HEK293T (cell line): ENCODE measurements around the gene PRICKLE2.

Source experiments
- CTCF ChIA-PET: fragments of 350-600 bp; formaldehyde crosslinking; extraction: SDS; loops from one replicate; lab custom pipeline; 2021; ENCODE audit warnings: antibody characterized with exemption, inconsistent platforms; lab: Yijun Ruan, JAX
- POLR2A ChIA-PET: fragments of 350-600 bp; formaldehyde crosslinking; extraction: SDS; loops from one replicate; lab custom pipeline; 2020; ENCODE audit warnings: antibody characterized with exemption, inconsistent platforms; lab: Yijun Ruan, JAX
- DNase-seq: peaks from one replicate; pipeline ENCODE4 v3.0.0; 2012; ENCODE audit warnings: mixed read lengths; ENCODE audit errors: extremely low spot score
- BHLHE40 ChIP-seq: fragments of 450-650 bp; IDR thresholded peaks from 2 replicates; pipeline ENCODE4 v1.6.1; 2016; ENCODE audit warnings: mild to moderate bottlenecking, moderate library complexity, borderline replicate concordance
- CTBP1 ChIP-seq: fragments of 450-650 bp; IDR thresholded peaks from 2 replicates; pipeline ENCODE4 v1.6.1; 2016; ENCODE audit warnings: borderline replicate concordance
- ELF4 ChIP-seq: fragments of 450-650 bp; IDR thresholded peaks from 2 replicates; pipeline ENCODE4 v1.6.1; 2017; ENCODE audit warnings: antibody characterized with exemption
- FOXA1 ChIP-seq: fragments of 450-650 bp; IDR thresholded peaks from 2 replicates; pipeline ENCODE4 v1.6.1; 2016; ENCODE audit warnings: mild to moderate bottlenecking
- LEF1 ChIP-seq: fragments of 450-650 bp; IDR thresholded peaks from 2 replicates; pipeline ENCODE4 v1.6.1; 2017; ENCODE audit warnings: mild to moderate bottlenecking, borderline replicate concordance
- NFRKB ChIP-seq: fragments of 450-650 bp; IDR thresholded peaks from 2 replicates; pipeline ENCODE4 v1.6.1; 2016; ENCODE audit warnings: mild to moderate bottlenecking, moderate library complexity
- SP1 ChIP-seq: fragments of 450-650 bp; IDR thresholded peaks from 2 replicates; pipeline ENCODE4 v1.6.1; 2017
- SUZ12 ChIP-seq: fragments of 450-650 bp; IDR thresholded peaks from 2 replicates; pipeline ENCODE4 v1.6.1; 2016; ENCODE audit warnings: mild to moderate bottlenecking
- TF ChIP-seq, protein P1 (sequence below): fragments of 450-650 bp; IDR thresholded peaks from 2 replicates; pipeline ENCODE4 v1.6.1; 2016

The PRICKLE2 gene

DNA sequence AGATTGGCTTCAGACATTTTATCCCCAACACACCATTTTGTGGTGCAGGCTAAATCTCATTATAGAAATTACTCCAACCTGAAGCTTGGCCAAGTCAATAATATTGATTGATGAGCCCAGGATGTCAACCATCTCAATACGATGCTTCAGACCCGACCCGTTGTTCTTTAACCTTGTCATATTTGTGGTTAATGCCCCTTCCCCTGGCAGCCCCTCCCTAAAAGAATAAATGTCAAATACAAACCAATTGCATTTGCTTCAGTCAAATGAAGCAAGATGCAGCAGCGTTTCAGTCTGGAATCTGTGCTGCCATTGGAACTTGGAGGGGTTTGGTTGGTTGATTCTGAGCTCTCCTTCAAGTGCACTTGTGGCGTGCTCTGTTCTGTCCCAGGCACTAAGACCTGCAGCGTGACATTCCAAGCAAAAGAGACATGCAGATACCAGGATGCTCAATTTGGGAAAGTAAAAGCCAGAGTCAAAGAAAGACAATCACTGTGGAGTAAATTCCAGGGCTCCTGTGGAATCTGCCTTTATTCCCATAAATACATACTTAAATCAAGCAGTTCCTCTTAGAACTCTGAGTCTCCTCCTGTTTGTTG is 178.2 kb downstream of the PRICKLE2 start:
- POLR2A ChIA-PET, result no interaction called here
- TF ChIP-seq SUZ12 (no peak), LEF1 (no peak), SP1 (no peak), NFRKB (no peak), BHLHE40 (no peak), ELF4 (no peak), CTBP1 (no peak), FOXA1 (no peak)
- no peak for DNase-seq

DNA sequence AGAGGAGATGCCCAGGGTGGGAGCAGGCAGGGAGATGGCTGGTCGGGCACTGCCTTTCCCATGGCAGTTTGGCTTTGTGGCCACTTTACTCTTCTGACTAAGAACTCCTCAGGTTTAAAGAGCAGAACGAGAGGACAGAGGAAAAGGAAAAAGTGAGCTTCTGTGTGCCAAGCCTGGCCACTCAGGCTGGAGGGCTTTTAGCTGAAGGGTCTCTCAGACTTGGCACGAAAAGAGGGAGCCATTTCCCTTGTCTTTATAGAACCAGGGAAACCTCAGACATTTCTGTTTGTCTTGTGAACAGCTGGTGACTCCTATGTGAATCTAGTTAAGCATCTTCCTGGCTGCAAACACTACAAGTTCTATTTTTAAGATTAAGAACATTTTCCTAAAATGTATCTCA is 178.7 kb downstream of the PRICKLE2 start:
- ChIA-PET CTCF (no interaction called here), POLR2A (no interaction called here)
- DNase-seq, result no peak
- no peak for TF ChIP-seq SP1

More for the DNA sequence above, 178.2 kb downstream of the PRICKLE2 start:
- CTCF ChIA-PET, result no interaction called here

GRCh38 chr3:64042952-64043351 is 182.3 kb downstream of the PRICKLE2 start:
- ChIA-PET CTCF (interaction anchor here (0.6 kb wide), 1 partner anchor 124 kb away, joined by 3 read pairs; no protein-coding TSS in a partner anchor), POLR2A (no interaction called here)
- DNase-seq, result no peak
- TF ChIP-seq, protein P1, sequence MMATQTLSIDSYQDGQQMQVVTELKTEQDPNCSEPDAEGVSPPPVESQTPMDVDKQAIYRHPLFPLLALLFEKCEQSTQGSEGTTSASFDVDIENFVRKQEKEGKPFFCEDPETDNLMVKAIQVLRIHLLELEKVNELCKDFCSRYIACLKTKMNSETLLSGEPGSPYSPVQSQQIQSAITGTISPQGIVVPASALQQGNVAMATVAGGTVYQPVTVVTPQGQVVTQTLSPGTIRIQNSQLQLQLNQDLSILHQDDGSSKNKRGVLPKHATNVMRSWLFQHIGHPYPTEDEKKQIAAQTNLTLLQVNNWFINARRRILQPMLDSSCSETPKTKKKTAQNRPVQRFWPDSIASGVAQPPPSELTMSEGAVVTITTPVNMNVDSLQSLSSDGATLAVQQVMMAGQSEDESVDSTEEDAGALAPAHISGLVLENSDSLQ, result no peak
- TF ChIP-seq SUZ12, result no peak
- no peak for TF ChIP-seq NFRKB
